DMS153 (cell line): ENCODE results near the gene PLCH1.

Experiments
- DNase-seq: peaks from one replicate; lab custom pipeline; 2025; lab: John Stamatoyannopoulos, UW

The PLCH1 gene

GRCh38 chr3:155550391-155550790, 194.5 kb downstream of the PLCH1 start:
- no peak for DNase-seq

GRCh38 chr3:155549087-155549486, 195.8 kb downstream of the PLCH1 start:
- no peak for DNase-seq

- no peak for DNase-seq
Measured at GRCh38 chr3:155548195-155548594, 196.7 kb downstream of the PLCH1 start.

- no peak for DNase-seq
Measured at GRCh38 chr3:155535098-155535497, 209.8 kb downstream of the PLCH1 start.

GRCh38 chr3:155528579-155528978, 216.3 kb downstream of the PLCH1 start:
- DNase-seq: no peak

- no peak for DNase-seq
Measured at GRCh38 chr3:155525324-155525833, 219.5 kb downstream of the PLCH1 start.

GRCh38 chr3:155520463-155520862, 224.4 kb downstream of the PLCH1 start:
- DNase-seq: no peak

GRCh38 chr3:155519078-155519477, 225.8 kb downstream of the PLCH1 start:
- no peak for DNase-seq

GRCh38 chr3:155517903-155518302, 227.0 kb downstream of the PLCH1 start:
- DNase-seq: no peak

GRCh38 chr3:155516439-155516838, 228.4 kb downstream of the PLCH1 start:
- no peak for DNase-seq

- DNase-seq: no peak
Measured at GRCh38 chr3:155512867-155513261, 232.0 kb downstream of the PLCH1 start.

GRCh38 chr3:155512175-155512866, 232.6 kb downstream of the PLCH1 start:
- DNase-seq: no peak

GRCh38 chr3:155504682-155505081, 240.2 kb downstream of the PLCH1 start:
- DNase-seq: peak; percentile 95

GRCh38 chr3:155502630-155503029, 242.2 kb downstream of the PLCH1 start:
- no peak for DNase-seq

- no peak for DNase-seq
Measured at GRCh38 chr3:155500194-155500818, 244.6 kb downstream of the PLCH1 start.

- no peak for DNase-seq
Measured at GRCh38 chr3:155497930-155498647, 246.8 kb downstream of the PLCH1 start.

GRCh38 chr3:155496206-155496605, 248.7 kb downstream of the PLCH1 start:
- no peak for DNase-seq

GRCh38 chr3:155495387-155495786, 249.5 kb downstream of the PLCH1 start:
- DNase-seq: no peak

- no peak for DNase-seq
Measured at GRCh38 chr3:155494332-155494731, 250.5 kb downstream of the PLCH1 start.

- DNase-seq: no peak
Measured at GRCh38 chr3:155492841-155493240, 252.0 kb downstream of the PLCH1 start.

GRCh38 chr3:155491696-155492095, 253.2 kb downstream of the PLCH1 start:
- DNase-seq: no peak

- no peak for DNase-seq
Measured at GRCh38 chr3:155488671-155489070, 256.2 kb downstream of the PLCH1 start.

GRCh38 chr3:155485897-155486296, 259.0 kb downstream of the PLCH1 start:
- DNase-seq: no peak
